Measurements from ENCODE around the gene SP140.

- TF ChIP-seq YY1 (IDR thresholded peaks at IDR 0.05; ENCODE audit: insufficient read depth, insufficient read length) (no peak), ZNF274 (IDR thresholded peaks at IDR 0.05; ENCODE audit: low read depth, low read length) (no peak), SUZ12 (IDR thresholded peaks at IDR 0.05; ENCODE audit: extremely low read depth, insufficient read depth, insufficient read length) (no peak)
Observed at GRCh38 chr2:230329946-230330605, 104.5 kb downstream of the SP140 start.

All from NT2/D1 (cell line).